AG04450 (cell line): ENCODE results near the gene ZNF451. TPM values are rescaled to one million over a fixed set of nuclear protein-coding genes. Genes with fewer than 3 reads are reported as not detected.

Source experiments
- CTCF ChIA-PET: fragments of 300-600, 350-600 bp; formaldehyde crosslinking; extraction: SDS; loops from one replicate; lab custom pipeline; 2022; ENCODE audit warnings: antibody characterized with exemption, inconsistent platforms; lab: Charles Lee
- POLR2A ChIA-PET: fragments of 350-600 bp; formaldehyde crosslinking; extraction: SDS; loops from one replicate; lab custom pipeline; 2021; ENCODE audit warnings: antibody characterized with exemption, inconsistent platforms; lab: Yijun Ruan, JAX
- DNase-seq: peaks from one replicate; pipeline ENCODE4 v3.0.0-alpha.2; 2011; ENCODE audit warnings: low read depth, low spot score
- H3K27ac ChIP-seq: one replicate; pipeline ENCODE4 v1.5.1; 2012; ENCODE audit warnings: low read depth, low read length, control low read depth
- H3K27me3 ChIP-seq: one replicate; pipeline ENCODE4 v1.6.0; 2012; ENCODE audit warnings: low read length; ENCODE audit not compliant: control insufficient read depth, insufficient read depth
- H3K4me3 ChIP-seq: 2 replicates; pipeline ENCODE4 v1.5.1; 2011; ENCODE audit warnings: mild to moderate bottlenecking, low read depth, low read length, control low read depth
- H3K9me3 ChIP-seq: 2 replicates; pipeline ENCODE4 v1.5.1; 2012; ENCODE audit warnings: low read length; ENCODE audit not compliant: control insufficient read depth, insufficient read depth
- CTCF ChIP-seq: IDR thresholded peaks from 2 replicates; pipeline ENCODE4 v1.5.1; 2011; ENCODE audit warnings: low read depth, low read length, control low read depth, inconsistent platforms
- polyA plus RNA-seq: library from polyadenylated mRNA; depleted of rRNA; stranded (reverse); fragments of >200 nt; gene quantifications from 2 replicates; pipeline ENCODE4 v1.2.3, GENCODE V29; 2011

ZNF451 gene
- polyA plus RNA-seq, 1 experiment: 31.6 TPM

- no peak overlapping the region for H3K4me3 ChIP-seq
- no peak for TF ChIP-seq CTCF
- ChIA-PET CTCF (no interaction called here), POLR2A (no interaction called here)
- no peak overlapping the region for H3K27ac ChIP-seq
- no peaks in the 10 kb centered on the region for H3K27me3 ChIP-seq
- no peak for DNase-seq
- H3K9me3 ChIP-seq: no peaks in the 10 kb centered on the region
Measured at GRCh38 chr6:57147401-57147800, 57.4 kb downstream of the ZNF451 start.

- Histone ChIP-seq H3K4me3 (no peak overlapping the region), H3K27ac (no peak overlapping the region), H3K9me3 (no peaks in the 10 kb centered on the region), H3K27me3 (no peaks in the 10 kb centered on the region)
- TF ChIP-seq CTCF: no peak
- CTCF ChIA-PET: no interaction called here
- DNase-seq: no peak
- POLR2A ChIA-PET: no interaction called here
Measured at GRCh38 chr6:57147955-57148858, 58.2 kb downstream of the ZNF451 start.

GRCh38 chr6:57158658-57159057, 68.7 kb downstream of the ZNF451 start:
- H3K27ac ChIP-seq: no peak overlapping the region
- DNase-seq: no peak
- ChIA-PET POLR2A (no interaction called here), CTCF (interaction anchor here (1.0 kb wide), 2 partner anchors 157 to 254 kb away, joined by 3 read pairs; no protein-coding TSS in a partner anchor)
- no peak overlapping the region for H3K4me3 ChIP-seq
- no peak for TF ChIP-seq CTCF
- H3K27me3 ChIP-seq: no peaks in the 10 kb centered on the region
- no peaks in the 10 kb centered on the region; the same call in 1 of the 2 replicates for H3K9me3 ChIP-seq

- ChIA-PET POLR2A (no interaction called here), CTCF (interaction anchor here (1.0 kb wide), 2 partner anchors 157 to 254 kb away, joined by 3 read pairs; no protein-coding TSS in a partner anchor)
- DNase-seq: no peak
- Histone ChIP-seq H3K9me3 (no peaks in the 10 kb centered on the region; the same call in 1 of the 2 replicates), H3K27me3 (no peaks in the 10 kb centered on the region), H3K4me3 (no peak overlapping the region), H3K27ac (no peak overlapping the region)
- no peak for TF ChIP-seq CTCF
Measured at GRCh38 chr6:57159127-57159526, 69.1 kb downstream of the ZNF451 start.

GRCh38 chr6:57162028-57162427, 72.0 kb downstream of the ZNF451 start:
- Histone ChIP-seq H3K27ac (no peak overlapping the region), H3K27me3 (no peaks in the 10 kb centered on the region), H3K4me3 (no peak overlapping the region), H3K9me3 (no peaks in the 10 kb centered on the region; the same call in 1 of the 2 replicates)
- CTCF ChIA-PET: interaction anchor here (1.4 to 2.4 kb wide), 4 partner anchors 141 to 259 kb away, joined by 4 to 9 read pairs (median 6); no protein-coding TSS in a partner anchor
- POLR2A ChIA-PET: interaction anchor here (0.6 to 1.0 kb wide), 2 partner anchors 9 to 10 kb away, joined by 3 read pairs; partner anchors contain the start of gene BAG2
- no peak for TF ChIP-seq CTCF
- no peak for DNase-seq
